ENCODE measurements around the gene HNRNPF. TPM values are rescaled to one million over a fixed set of nuclear protein-coding genes. Genes with fewer than 3 reads are reported as not detected.
"Not testable (repeated sequence)": the region's sequence is repeated elsewhere in the genome, so short reads cannot be mapped to it uniquely, and the experiment has no call there.

The HNRNPF gene, protein sequence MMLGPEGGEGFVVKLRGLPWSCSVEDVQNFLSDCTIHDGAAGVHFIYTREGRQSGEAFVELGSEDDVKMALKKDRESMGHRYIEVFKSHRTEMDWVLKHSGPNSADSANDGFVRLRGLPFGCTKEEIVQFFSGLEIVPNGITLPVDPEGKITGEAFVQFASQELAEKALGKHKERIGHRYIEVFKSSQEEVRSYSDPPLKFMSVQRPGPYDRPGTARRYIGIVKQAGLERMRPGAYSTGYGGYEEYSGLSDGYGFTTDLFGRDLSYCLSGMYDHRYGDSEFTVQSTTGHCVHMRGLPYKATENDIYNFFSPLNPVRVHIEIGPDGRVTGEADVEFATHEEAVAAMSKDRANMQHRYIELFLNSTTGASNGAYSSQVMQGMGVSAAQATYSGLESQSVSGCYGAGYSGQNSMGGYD
- 100 to 1,000 TPM in 10 of 12 donors, 10 to 100 TPM in 1, not detected in 1; 95.9 to 139 (median 110) TPM for polyA plus RNA-seq (ENCODE audit: insufficient read length in 12 of 12)
- long read RNA-seq, donor 1, transcript HNRNPF-204 (3 exons, 2,755 nt): major isoform, 30 of 97 reads
- long read RNA-seq, donor 1, transcript HNRNPF-203 (4 exons, 2,617 nt): minor isoform, 25 of 97 reads
- long read RNA-seq, donor 1, transcript HNRNPF-202 (4 exons, 2,670 nt): minor isoform, 5 of 97 reads
- long read RNA-seq, donor 1, partial matches to known transcripts: 0 of 97 reads
- long read RNA-seq, donor 1, other reads (novel, unspliced or antisense): 31 of 97 reads
- long read RNA-seq, donor 2, transcript HNRNPF-207 (4 exons, 2,676 nt): major isoform, 10 of 86 reads
- long read RNA-seq, donor 2, transcript HNRNPF-204 (3 exons, 2,755 nt): minor isoform, 9 of 86 reads
- long read RNA-seq, donor 2, transcript HNRNPF-203 (4 exons, 2,617 nt): minor isoform, 9 of 86 reads
- long read RNA-seq, donor 2, transcript HNRNPF-201 (4 exons, 2,186 nt): minor isoform, 5 of 86 reads
- long read RNA-seq, donor 2, partial matches to known transcripts: 0 of 86 reads
- long read RNA-seq, donor 2, other reads (novel, unspliced or antisense): 50 of 86 reads
- long read RNA-seq, donor 3, transcript HNRNPF-204 (3 exons, 2,755 nt): major isoform, 6 of 28 reads
- long read RNA-seq, donor 3, partial matches to known transcripts: 0 of 28 reads
- long read RNA-seq, donor 3, other reads (novel, unspliced or antisense): 12 of 28 reads
- long read RNA-seq, donor 4, transcript HNRNPF-204 (3 exons, 2,755 nt): major isoform, 6 of 28 reads
- long read RNA-seq, donor 4, transcript HNRNPF-203 (4 exons, 2,617 nt): minor isoform, 5 of 28 reads
- long read RNA-seq, donor 4, partial matches to known transcripts: 0 of 28 reads
- long read RNA-seq, donor 4, other reads (novel, unspliced or antisense): 14 of 28 reads
- long read RNA-seq, donor 5: 0 reads
- long read RNA-seq, donor 6, transcript HNRNPF-204 (3 exons, 2,755 nt): major isoform, 6 of 32 reads
- long read RNA-seq, donor 6, partial matches to known transcripts: 0 of 32 reads
- long read RNA-seq, donor 6, other reads (novel, unspliced or antisense): 17 of 32 reads
- long read RNA-seq, donor 7, transcript HNRNPF-204 (3 exons, 2,755 nt): major isoform, 8 of 38 reads
- long read RNA-seq, donor 7, transcript HNRNPF-203 (4 exons, 2,617 nt): minor isoform, 5 of 38 reads
- long read RNA-seq, donor 7, partial matches to known transcripts: 0 of 38 reads
- long read RNA-seq, donor 7, other reads (novel, unspliced or antisense): 23 of 38 reads
- long read RNA-seq, donor 8, transcript HNRNPF-207 (4 exons, 2,676 nt): minor isoform, 5 of 95 reads
- long read RNA-seq, donor 8, transcript HNRNPF-203 (4 exons, 2,617 nt): minor isoform, 12 of 95 reads
- long read RNA-seq, donor 8, transcript HNRNPF-204 (3 exons, 2,755 nt): major isoform, 14 of 95 reads
- long read RNA-seq, donor 8, transcript HNRNPF-201 (4 exons, 2,186 nt): minor isoform, 5 of 95 reads
- long read RNA-seq, donor 8, partial matches to known transcripts: 5 of 95 reads
- long read RNA-seq, donor 8, other reads (novel, unspliced or antisense): 52 of 95 reads
- long read RNA-seq, donor 9, transcript HNRNPF-203 (4 exons, 2,617 nt): minor isoform, 9 of 48 reads
- long read RNA-seq, donor 9, transcript HNRNPF-204 (3 exons, 2,755 nt): major isoform, 10 of 48 reads
- long read RNA-seq, donor 9, partial matches to known transcripts: 23 of 48 reads
- long read RNA-seq, donor 9, other reads (novel, unspliced or antisense): 0 of 48 reads
- long read RNA-seq, donor 10, transcript HNRNPF-207 (4 exons, 2,676 nt): minor isoform, 5 of 51 reads
- long read RNA-seq, donor 10, transcript HNRNPF-201 (4 exons, 2,186 nt): minor isoform, 6 of 51 reads
- long read RNA-seq, donor 10, transcript HNRNPF-204 (3 exons, 2,755 nt): minor isoform, 6 of 51 reads
- long read RNA-seq, donor 10, transcript HNRNPF-203 (4 exons, 2,617 nt): major isoform, 10 of 51 reads
- long read RNA-seq, donor 10, partial matches to known transcripts: 0 of 51 reads
- long read RNA-seq, donor 10, other reads (novel, unspliced or antisense): 23 of 51 reads
- long read RNA-seq, donor 11, transcript HNRNPF-203 (4 exons, 2,617 nt): major isoform, 11 of 75 reads
- long read RNA-seq, donor 11, transcript HNRNPF-204 (3 exons, 2,755 nt): major isoform, 11 of 75 reads
- long read RNA-seq, donor 11, partial matches to known transcripts: 0 of 75 reads
- long read RNA-seq, donor 11, other reads (novel, unspliced or antisense): 44 of 75 reads

DNA sequence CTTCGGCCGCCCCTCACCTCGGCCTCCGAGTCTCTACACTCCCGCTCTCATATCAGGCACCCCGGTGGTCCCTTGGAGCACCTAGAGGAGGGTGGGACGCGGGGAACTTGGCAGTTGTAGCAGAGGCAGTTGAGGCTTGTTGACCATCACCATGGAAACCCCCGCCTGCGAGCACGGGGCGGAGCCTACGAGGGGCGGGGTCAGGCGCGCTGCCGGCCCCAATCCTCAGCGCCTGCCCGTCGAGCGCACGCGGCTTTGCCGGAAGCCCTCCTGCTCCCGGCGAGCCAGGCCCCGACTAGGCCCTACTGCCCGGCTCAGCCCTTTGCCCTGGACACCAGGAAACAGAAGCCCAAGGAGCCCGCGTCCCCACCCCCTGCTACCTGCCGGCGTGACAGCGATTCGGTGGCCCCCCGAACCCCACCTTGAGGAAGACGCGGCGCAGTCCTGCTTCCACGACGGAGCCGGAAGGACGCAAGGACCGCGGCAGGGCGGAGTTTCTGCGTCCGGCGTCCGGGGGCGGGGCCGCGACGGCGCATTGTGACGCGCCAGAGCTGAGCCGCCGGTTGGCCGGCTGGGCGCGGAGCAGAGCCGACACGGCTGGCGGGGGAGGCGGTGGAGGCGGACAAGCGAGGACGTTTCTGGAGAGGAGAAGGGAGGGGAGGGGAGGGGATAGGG lies at the start of gene HNRNPF:
Gene HNRNPF, minus strand, starts transcription at position 477 of the 675 bp plus-strand sequence. CDS start 21,302 bp downstream, outside the sequence.
- peak; percentile 95 for DNase-seq

DNA sequence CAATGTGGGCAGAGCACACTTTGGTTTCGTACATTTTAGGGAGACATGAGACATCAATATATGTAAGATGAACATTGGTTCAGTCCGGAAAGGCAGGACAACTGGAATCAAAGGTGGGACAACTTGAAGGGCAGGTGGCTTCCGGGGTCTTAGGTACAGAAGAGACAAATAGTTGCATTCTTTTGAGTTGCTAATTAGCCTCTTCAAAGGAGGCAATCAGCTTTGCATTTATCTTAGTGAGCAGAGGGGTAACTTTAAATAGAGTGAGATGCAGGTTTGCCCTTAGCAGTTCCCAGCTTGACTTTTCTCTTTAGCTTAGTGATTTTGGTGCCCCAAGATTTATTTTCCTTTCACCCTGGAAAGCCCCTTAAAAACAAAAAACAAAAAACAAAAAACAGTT lies 49.2 kb upstream of the HNRNPF start:
- DNase-seq: no peak

DNA sequence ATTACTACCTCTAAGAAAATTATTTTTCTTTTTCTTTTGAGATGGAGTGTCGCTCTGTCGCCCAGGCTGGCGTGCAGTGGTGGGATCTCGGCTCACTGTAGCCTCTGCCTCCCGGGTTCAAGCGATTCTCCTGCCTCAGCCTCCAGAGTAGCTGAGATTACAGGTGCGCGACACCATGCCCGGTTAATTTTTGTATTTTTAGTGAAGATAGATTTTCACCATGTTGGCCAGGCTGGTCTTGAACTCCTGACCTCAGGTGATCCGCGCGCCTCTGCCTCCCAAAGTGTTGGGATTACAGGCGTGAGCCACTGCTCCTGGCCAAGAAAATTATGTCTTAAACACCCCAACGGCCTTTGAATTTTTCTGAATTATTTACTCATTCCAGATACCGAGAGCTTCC lies 47.6 kb upstream of the HNRNPF start:
- not testable (repeated sequence) for DNase-seq

DNA sequence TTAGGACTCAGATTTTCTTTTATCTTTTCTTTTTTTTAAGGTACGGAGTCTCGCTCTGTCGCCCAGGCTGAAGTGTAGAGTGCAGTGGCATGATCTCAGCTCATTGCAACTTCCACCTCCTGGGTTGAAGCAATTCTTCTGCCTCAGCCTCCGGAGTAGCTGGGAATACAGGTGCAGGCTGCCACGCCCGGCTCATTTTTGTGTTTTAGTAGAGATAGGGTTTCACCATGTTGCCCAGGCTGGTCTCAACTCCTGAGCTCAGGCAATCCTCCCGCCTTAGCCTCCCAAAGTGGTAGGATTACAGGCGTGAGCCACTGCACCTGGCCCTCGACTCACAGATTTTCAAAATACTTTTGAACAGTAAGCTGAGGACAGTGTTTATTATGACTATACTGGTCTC lies 45.0 kb upstream of the HNRNPF start:
- DNase-seq: not testable (repeated sequence)

DNA sequence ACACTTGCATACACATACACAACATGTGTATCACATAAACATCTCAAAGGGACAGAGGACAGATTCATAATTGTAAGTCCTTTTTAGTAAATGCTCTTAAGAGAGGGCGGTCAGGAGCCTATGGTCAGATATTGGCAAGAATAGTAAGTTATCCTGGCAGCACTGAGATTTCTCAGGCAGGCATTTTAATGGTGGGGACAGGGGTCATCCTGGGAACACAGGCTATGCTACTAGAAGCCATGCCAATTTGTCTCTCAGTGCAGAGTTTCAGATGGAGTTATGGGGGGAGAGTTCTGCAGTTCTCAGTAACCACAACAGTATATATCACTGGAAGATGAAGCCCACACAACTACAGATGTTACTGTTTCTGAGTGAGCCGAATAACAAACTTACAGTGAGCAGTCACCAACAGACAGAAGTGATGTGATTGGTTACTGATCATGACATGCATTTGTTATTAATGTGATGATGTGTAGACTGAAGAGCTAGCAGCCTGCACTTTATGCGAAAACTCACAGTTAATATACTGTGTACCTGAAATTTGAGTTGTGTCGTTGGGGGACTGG lies 44.4 kb upstream of the HNRNPF start:
- DNase-seq: no peak

DNA sequence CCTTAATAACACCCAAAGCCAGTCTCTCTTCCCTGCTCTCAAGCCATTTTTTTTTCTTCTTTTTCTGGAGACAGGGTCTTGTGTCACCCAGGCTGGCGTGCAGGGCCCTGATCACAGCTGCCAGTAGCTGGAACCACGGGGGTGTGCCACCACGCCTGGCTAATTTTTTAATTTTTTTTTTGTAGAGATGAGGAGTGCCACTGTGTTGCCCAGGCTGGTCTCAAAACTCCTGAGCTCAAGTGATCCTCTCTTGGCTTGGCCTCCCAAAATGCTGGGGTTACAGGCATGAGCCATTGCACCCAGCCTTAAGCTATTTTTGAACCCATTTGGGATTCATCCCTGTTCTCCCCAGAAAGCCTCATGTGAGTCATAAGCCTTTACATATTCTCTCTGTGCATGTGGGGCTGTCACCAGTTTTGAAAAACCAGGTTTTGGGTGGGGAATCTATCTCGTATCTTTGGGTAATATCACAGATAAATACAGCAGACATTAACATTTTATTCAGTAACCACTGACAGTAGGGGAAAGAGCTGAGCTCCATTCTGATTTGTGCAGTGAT lies 43.4 kb upstream of the HNRNPF start:
- no peak for DNase-seq

DNA sequence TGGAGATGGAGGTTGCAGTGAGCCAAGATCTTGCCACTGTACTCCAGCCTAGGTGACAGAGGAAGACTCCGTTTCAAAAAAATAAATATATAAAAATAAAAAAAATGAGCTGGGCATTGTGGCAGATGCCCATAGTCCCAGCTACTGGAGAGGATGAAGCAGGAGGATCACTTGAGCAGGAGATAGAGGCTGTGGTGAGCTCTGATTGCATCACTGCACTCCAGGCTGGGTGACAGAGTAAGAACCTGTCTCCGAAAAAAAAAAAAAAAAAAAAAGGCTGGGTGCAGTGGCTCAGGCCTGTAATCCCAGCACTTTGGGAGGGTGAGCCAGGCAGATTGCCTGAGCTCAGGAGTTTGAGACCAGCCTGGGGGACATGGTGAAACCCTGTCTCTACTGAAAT lies 39.8 kb upstream of the HNRNPF start:
- DNase-seq: no peak

DNA sequence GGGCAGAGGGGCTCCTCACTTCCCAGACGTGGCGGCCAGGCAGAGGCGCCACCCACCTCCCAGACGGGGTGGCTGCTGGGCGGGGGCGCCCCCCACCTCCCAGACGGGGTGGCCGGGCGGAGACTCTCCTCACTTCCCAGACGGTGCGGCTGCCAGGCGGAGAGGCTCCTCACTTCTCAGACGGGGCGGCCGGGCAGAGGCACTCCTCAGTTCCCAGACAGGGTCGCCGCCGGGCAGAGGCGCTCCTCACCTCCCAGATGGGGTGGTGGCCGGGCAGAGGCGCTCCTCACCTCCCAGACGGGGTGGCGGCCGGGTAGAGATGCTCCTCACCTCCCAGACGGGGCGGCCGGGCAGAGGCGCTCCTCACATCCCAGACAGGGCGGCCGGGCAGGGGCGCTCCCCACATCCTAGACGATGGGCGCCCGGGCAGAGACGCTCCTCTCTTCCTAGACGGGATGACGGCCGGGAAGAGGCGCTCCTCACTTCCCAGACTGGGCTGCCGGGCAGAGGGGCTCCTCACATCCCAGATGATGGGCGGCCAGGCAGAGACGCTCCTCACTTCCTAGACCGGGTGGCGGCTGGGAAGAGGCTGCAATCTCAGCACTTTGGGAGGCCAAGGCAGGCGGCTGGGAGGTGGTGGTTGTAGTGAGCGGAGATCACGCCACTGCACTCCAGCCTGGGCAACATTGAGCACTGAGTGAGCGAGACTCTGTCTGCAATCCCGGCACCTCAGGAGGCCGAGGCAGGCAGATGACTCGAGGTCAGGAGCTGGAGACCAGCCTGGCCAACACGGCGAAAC lies 37.4 kb upstream of the HNRNPF start:
- DNase-seq: not testable (repeated sequence)

DNA sequence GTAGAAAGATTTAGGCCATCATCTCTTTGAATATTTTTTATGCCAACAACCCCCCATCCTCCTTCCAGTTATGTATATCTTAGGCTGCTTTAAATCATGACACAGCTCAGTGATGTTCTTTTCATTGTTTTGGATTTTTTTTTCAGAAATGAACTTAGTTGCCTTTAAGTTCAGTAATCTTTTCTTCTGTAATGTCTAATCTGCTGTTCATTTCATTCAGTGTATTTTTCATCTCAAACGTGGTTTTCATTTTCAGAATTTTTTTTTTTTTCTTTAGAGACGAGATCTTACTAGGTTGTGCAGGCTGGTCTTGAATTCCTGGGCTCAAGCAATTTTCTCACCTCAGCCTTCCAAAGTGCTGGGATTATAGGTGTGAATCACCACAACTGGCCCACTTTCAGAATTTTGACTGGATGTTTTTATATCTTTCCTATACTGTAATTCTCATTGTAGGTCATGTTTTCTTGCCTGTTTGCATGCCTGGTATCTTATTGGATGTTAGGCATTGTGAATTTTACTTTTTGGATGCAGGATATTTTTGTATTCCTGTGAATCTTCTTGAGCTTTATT lies 36.0 kb upstream of the HNRNPF start:
- DNase-seq: no peak

DNA sequence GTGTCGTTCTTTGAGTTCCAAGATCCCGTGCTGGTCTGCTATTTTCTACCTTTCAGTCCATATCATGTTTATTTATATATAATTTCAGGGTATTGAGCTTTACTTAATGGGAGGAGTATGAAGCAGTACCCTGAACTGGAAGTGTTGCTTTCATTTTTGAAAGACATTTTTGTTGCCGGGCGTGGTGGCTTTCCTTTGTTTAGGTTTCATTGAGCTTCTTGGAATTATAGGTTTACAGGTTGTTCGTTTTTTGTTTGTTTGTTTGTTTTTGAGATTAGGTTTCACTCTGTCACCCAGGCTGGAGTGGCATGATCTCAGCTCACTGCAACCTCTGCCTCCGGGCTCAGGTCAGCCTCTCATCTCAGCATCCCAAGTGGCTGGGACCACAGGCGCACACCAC lies 35.3 kb upstream of the HNRNPF start:
- DNase-seq: no peak

DNA sequence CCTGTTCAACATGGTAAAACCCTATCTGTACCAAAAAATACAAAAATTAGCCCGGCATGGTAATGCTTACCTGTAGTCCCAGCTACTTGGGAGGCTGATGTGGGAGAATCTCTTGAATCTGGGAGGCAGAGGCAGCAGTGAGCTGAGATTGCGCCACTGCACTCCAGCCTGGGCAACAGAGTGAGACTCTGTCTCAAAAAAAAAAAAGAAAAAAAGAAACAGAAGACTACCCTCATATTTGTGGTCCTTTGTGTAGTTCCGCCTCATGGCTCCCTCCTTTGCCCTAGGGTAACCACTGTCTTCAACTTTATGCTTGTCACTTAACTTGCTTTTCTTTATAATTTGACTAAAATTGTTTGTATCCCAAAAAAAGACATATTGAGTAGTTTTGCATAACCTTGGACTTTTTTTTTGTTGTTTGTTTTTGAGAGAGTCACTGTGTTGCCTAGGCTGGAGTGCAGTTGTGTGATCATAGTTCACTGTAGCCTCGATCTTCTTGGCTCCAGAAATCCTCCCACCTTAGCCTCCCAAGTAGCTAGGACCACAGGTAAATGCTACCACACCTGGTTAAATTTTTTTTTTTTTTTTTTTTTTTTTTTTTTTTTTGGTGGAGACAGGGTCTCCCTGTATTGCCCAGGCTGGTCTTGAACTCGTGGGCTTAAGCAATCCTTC lies 31.6 kb upstream of the HNRNPF start:
- no peak for DNase-seq

DNA sequence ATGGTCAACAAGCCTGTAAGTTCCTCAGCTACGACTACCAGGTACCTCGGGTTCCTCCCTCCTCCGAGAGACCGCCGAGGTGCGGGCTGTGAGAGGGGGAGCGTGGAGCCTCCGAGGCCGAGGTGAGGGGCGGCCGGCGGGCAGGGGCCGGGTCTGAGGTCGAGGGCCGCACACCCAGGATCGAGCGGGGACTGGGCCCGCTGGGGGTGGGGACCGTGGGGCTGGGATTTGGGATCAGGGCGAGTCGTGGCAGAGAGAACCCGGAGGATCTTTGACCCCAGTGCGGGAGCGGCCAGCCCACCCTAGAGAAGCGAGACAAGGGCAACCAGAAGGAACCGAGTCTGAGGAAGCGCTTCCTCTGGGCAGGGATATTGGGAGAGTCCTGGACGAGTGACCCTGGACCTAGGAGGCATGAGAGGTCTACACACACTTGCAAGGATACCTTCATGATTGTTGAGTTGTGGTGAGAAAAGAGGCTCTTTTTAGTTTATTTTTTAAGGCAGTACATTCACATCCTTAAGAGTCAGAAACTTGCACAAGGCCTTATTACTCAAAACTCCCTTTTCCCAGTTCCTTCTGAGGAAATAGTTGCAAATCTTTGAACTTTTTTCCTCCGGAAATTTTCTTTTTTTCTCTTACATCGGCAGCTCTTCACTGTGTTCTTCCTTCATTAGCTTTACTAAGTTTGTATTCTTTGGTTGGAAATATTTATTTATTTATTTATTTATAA lies 28.3 kb upstream of the HNRNPF start:
- DNase-seq: no peak

DNA sequence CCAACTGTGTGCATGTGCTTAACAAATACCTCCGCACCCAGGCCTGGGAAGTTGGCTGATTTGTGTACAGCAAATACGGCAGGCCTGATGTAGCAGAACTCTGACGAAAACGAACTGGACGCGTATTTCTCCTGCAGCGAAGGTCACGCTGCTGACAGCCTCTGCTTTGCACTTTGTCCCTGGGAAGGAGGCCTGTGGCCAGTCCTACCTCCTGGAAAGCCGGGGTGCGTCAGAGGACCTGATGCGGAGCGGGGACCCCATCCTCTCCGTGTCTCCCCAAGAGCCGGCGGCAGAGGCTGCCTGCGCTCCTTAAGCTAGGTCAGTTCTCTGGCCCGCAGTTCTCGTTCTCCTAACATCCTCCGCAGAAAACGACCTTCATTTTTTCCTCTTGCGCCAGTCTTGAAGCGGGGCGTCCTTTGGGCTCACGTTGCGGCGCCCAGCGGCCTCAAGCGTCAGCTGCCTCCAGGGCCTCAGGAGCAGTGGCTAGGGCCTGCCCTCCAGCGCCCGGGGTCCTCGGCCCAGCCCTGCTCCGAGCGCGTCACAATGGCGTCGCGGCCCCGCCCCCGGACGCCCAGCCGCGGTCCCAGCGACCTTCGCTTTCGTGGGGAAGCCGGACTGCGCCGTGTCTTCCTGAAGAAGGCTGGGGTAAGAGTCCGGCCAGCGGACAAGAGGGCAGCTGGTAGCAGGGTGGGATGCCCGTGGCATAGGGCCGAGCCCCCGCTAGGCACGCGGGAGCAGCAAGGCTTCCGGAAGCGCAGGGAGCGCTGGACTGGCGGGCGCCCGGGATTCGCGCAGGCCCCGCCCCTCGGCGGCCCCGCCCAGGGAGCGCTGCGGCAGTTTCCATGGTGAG lies 27.5 kb upstream of the HNRNPF start, which contains the start of gene ZNF487:
Gene ZNF487, plus strand, starts transcription at position 821 of the 850 bp plus-strand sequence. CDS start 38,703 bp downstream, outside the sequence.
- DNase-seq: peak; percentile 92

All from muscle of arm (tissue), 14 donors.